H1 (cell line): ENCODE measurements around the gene NDUFAF8. TPM values are rescaled to one million over a fixed set of nuclear protein-coding genes. Genes with fewer than 3 reads are reported as not detected.

Experiments
- CTCF ChIA-PET: fragments of 300-600 bp; sonication (Branson Sonifier 250); formaldehyde crosslinking; loops from one replicate; lab custom pipeline; 2021; ENCODE audit not compliant: partially characterized antibody; lab: Charles Lee
- POLR2A ChIA-PET: fragments of 300-600 bp; sonication (Branson Sonifier 250); formaldehyde crosslinking; loops from one replicate; lab custom pipeline; 2021; ENCODE audit warnings: inconsistent platforms; ENCODE audit not compliant: partially characterized antibody; lab: Charles Lee
- DNase-seq, 2 experiments: peaks; one replicate each; pipeline versions ENCODE4 v3.0.0 to v3.0.0-alpha.2; 2010 to 2022; ENCODE audit warnings: low spot score in 2 of 2, low read depth in 1 of 2, mixed read lengths in 1 of 2
- FAIRE-seq: peaks from 2 replicates; lab custom pipeline; 2011; peaks lifted over from hg19 to GRCh38; lab: Jason Lieb, UNC
- H2AFZ ChIP-seq: 2 replicates; pipeline ENCODE4 v1.8.1; 2012; ENCODE audit warnings: low read length, inconsistent platforms
- H2AK5ac ChIP-seq: 2 replicates; pipeline ENCODE4 v1.6.1; 2013; ENCODE audit warnings: low read depth, low read length
- H2BK120ac ChIP-seq: replicated peaks from 2 replicates; pipeline ENCODE3; 2013; ENCODE audit warnings: low read depth, low read length, inconsistent platforms
- H2BK12ac ChIP-seq: 2 replicates; pipeline ENCODE4 v1.6.1; 2013; ENCODE audit warnings: low read depth, low read length
- H2BK15ac ChIP-seq: 2 replicates; pipeline ENCODE4 v1.6.1; 2013; ENCODE audit warnings: low read length
- H2BK20ac ChIP-seq: 2 replicates; pipeline ENCODE4 v1.6.1; 2013; ENCODE audit warnings: low read length
- H2BK5ac ChIP-seq: 2 replicates; pipeline ENCODE4 v1.6.1; 2013; ENCODE audit warnings: low read depth, low read length
- H3K14ac ChIP-seq: 2 replicates; pipeline ENCODE4 v1.6.1; 2013; ENCODE audit warnings: inconsistent platforms; ENCODE audit not compliant: insufficient read length
- H3K18ac ChIP-seq: 2 replicates; pipeline ENCODE4 v1.6.1; 2013; ENCODE audit warnings: low read length; ENCODE audit errors: extremely low read depth
- H3K23ac ChIP-seq: 2 replicates; pipeline ENCODE4 v1.6.1; 2013; ENCODE audit warnings: inconsistent platforms; ENCODE audit not compliant: insufficient read length
- H3K23me2 ChIP-seq: 2 replicates; pipeline ENCODE4 v1.6.1; 2013; ENCODE audit warnings: low read depth, low read length
- H3K27ac ChIP-seq: 2 replicates; pipeline ENCODE4 v1.6.1; 2011; ENCODE audit warnings: low read depth, low read length, inconsistent platforms
- H3K27me3 ChIP-seq, 4 experiments: replicated peaks in 1 of 4; 1 replicate in 1 of 4; 2 replicates in 3 of 4; pipeline versions ENCODE4 v1.6.1 to v1.8.1; 2011 to 2013; ENCODE audit warnings: low read length in 3 of 4, mild to moderate bottlenecking in 3 of 4, inconsistent platforms in 2 of 4, mixed read lengths in 2 of 4, moderate library complexity in 1 of 4; ENCODE audit not compliant: control insufficient read depth in 3 of 4, insufficient read depth in 3 of 4; ENCODE audit errors: extremely low read depth in 1 of 4
- H3K36me3 ChIP-seq, 4 experiments: 2 replicates each; pipeline versions ENCODE4 v1.6.1 to v1.8.1; 2011 to 2013; ENCODE audit warnings: mild to moderate bottlenecking in 4 of 4, low read length in 3 of 4, moderate library complexity in 2 of 4, control low read depth in 1 of 4, inconsistent platforms in 1 of 4; ENCODE audit not compliant: insufficient read depth in 4 of 4, control insufficient read depth in 2 of 4
- H3K4ac ChIP-seq: replicated peaks from 2 replicates; pipeline ENCODE3; 2013; ENCODE audit warnings: low read length, low read depth, mixed read lengths, inconsistent platforms; ENCODE audit not compliant: insufficient read length
- H3K4me1 ChIP-seq, 4 experiments: replicated peaks in 1 of 4; 1 replicate in 1 of 4; 2 replicates in 3 of 4; pipeline versions ENCODE4 v1.6.1 to v1.8.1; 2011 to 2013; ENCODE audit warnings: low read length in 3 of 4, inconsistent platforms in 2 of 4, mixed read lengths in 1 of 4; ENCODE audit not compliant: insufficient read depth in 4 of 4, control insufficient read depth in 3 of 4
- H3K4me2 ChIP-seq, 2 experiments: 2 replicates each; pipeline versions ENCODE4 v1.6.1 to v1.8.1; 2011 to 2013; ENCODE audit warnings: low read depth in 2 of 2, low read length in 2 of 2, control low read depth in 1 of 2, inconsistent platforms in 1 of 2, mild to moderate bottlenecking in 1 of 2; ENCODE audit not compliant: insufficient read depth in 1 of 2
- H3K4me3 ChIP-seq, 4 experiments: fragments of 200-600, 300-600 bp in 1 of 4; sonication (generic), shearing (Covaris generic), sonication (Bioruptor Twin) in 1 of 4; 2 replicates each; pipeline versions ENCODE4 v1.5.1 to v1.8.1; 2011 to 2016; ENCODE audit warnings: low read length in 4 of 4, low read depth in 3 of 4, control low read depth in 2 of 4, inconsistent platforms in 2 of 4, mild to moderate bottlenecking in 2 of 4, mixed read lengths in 1 of 4, moderate library complexity in 1 of 4; ENCODE audit not compliant: insufficient read depth in 2 of 4; ENCODE audit errors: extremely low read depth in 1 of 4
- H3K56ac ChIP-seq: replicated peaks from 2 replicates; pipeline ENCODE3; 2013; ENCODE audit warnings: low read depth, mild to moderate bottlenecking, mixed read lengths, low read length, inconsistent platforms; ENCODE audit not compliant: insufficient read length
- H3K79me1 ChIP-seq: 2 replicates; pipeline ENCODE4 v1.6.1; 2013; ENCODE audit warnings: low read depth, low read length, control low read depth
- H3K79me2 ChIP-seq, 2 experiments: 2 replicates each; pipeline versions ENCODE4 v1.6.1 to v1.8.1; 2012 to 2013; ENCODE audit warnings: low read length in 2 of 2, mild to moderate bottlenecking in 2 of 2, inconsistent platforms in 1 of 2; ENCODE audit not compliant: insufficient read depth in 2 of 2, control insufficient read depth in 1 of 2
- H3K9ac ChIP-seq, 4 experiments: replicated peaks in 1 of 4; 1 replicate in 1 of 4; 2 replicates in 3 of 4; pipeline versions ENCODE4 v1.6.1 to v1.8.1; 2011 to 2013; ENCODE audit warnings: low read depth in 3 of 4, low read length in 3 of 4, control low read depth in 2 of 4, mild to moderate bottlenecking in 2 of 4, moderate library complexity in 2 of 4, inconsistent platforms in 1 of 4; ENCODE audit errors: extremely low read depth in 1 of 4
- H3K9me3 ChIP-seq, 2 experiments: 2 replicates each; pipeline versions ENCODE4 v1.6.1 to v1.8.1; 2012 to 2013; ENCODE audit warnings: mild to moderate bottlenecking in 2 of 2, moderate library complexity in 2 of 2, control low read depth in 1 of 2, inconsistent platforms in 1 of 2, low read depth in 1 of 2, low read length in 1 of 2, mixed read lengths in 1 of 2; ENCODE audit not compliant: insufficient read depth in 2 of 2
- H4K20me1 ChIP-seq, 2 experiments: replicated peaks in 1 of 2; 2 replicates each; pipeline versions ENCODE3 to v1.8.1; 2011 to 2013; ENCODE audit warnings: inconsistent platforms in 2 of 2, low read length in 2 of 2, mild to moderate bottlenecking in 1 of 2; ENCODE audit not compliant: insufficient read depth in 2 of 2, control insufficient read depth in 1 of 2
- H4K5ac ChIP-seq: 2 replicates; pipeline ENCODE4 v1.6.1; 2013; ENCODE audit warnings: low read length, low read depth, mixed read lengths, inconsistent platforms; ENCODE audit not compliant: insufficient read length
- H4K8ac ChIP-seq: 2 replicates; pipeline ENCODE4 v1.8.0; 2013; ENCODE audit warnings: mild to moderate bottlenecking, moderate library complexity, low read length, inconsistent platforms; ENCODE audit not compliant: insufficient read depth; ENCODE audit errors: extremely low read depth
- H4K91ac ChIP-seq: replicated peaks from 2 replicates; pipeline ENCODE3; 2013; ENCODE audit warnings: low read length, mixed read lengths, inconsistent platforms; ENCODE audit not compliant: insufficient read length
- ZNF274 ChIP-seq: IDR thresholded peaks from 2 replicates; pipeline ENCODE4 v1.7.0; 2012; ENCODE audit warnings: low read length, borderline replicate concordance; ENCODE audit errors: extremely low read depth
- WGBS, 2 experiments: shearing (Covaris generic) in 1 of 2; methylation state at CpG; one replicate each; pipeline versions ENCODE4 v1.1.6 to v1.1.7; 2013 to 2015; ENCODE audit warnings: low lambda C conversion rate in 2 of 2, mixed read lengths in 2 of 2, inconsistent platforms in 1 of 2, low coverage in 1 of 2, missing lambda C conversion rate in 1 of 2; ENCODE audit not compliant: insufficient replicate concordance in 2 of 2, insufficient coverage in 1 of 2, insufficient read length in 1 of 2; ENCODE audit errors: extremely low coverage in 1 of 2, missing lambda C conversion rate in 1 of 2; 5-methylcytosine and 5-hydroxymethylcytosine counted together
- polyA plus RNA-seq, 7 experiments: library from polyadenylated mRNA; depleted of rRNA in 3 of 7; stranded (reverse) in 5 of 7; unstranded in 2 of 7; fragments of >200 nt in 5 of 7; fragments of 200-250 nt in 2 of 7; gene quantifications; 1 replicate in 5 of 7; 2 replicates in 1 of 7; 4 replicates in 1 of 7; pipeline versions ENCODE4 v1.2.1 to v1.2.3, GENCODE V29; 2011 to 2013; ENCODE audit warnings: missing spikeins in 2 of 7, mixed read lengths in 2 of 7
- total RNA-seq: library from RNA; stranded (reverse); fragmentation: NEBNext Ultra II Directional; extraction: Animal tissue kit (Norgen Biotek cat#: 25700); gene quantifications from 2 replicates; pipeline ENCODE4 v1.2.1, GENCODE V29; 2021

Gene NDUFAF8
- total and polyA plus RNA-seq, 2 of the 8 experiments (the other 6 are each of a cell fraction or from before 2014, with no cell fraction given): 48.9 to 91.1 TPM

GRCh38 chr17:81221842-81222619 lies 17.1 kb upstream of the NDUFAF8 start:
- H2AFZ ChIP-seq: no peak overlapping the region

More at GRCh38 chr17:81221842-81222619, 17.1 kb upstream of the NDUFAF8 start:
- Histone ChIP-seq H3K27me3 (peaks cover 0 to 2% (median 0%) of the 10 kb centered on the region in 4 experiments; a peak in 2 of 7 replicates), H4K91ac (no peak overlapping the region), H2BK12ac (no peak overlapping the region), H3K4me3 (peak overlapping the region; percentile 74 to 98 (median 76)), H2BK120ac (no peak overlapping the region), H3K23ac (no peak overlapping the region), H3K23me2 (peaks cover 12% of the 10 kb centered on the region; the same call in 1 of the 2 replicates), H3K4me2 (peak overlapping the region; percentile 87 to 90), H3K79me1 (peaks cover 18% of the 10 kb centered on the region), H3K9me3 (no peaks in the 10 kb centered on the region), H3K18ac (no peak overlapping the region), H3K14ac (no peak overlapping the region), H3K4me1 (peaks cover 0 to 12% (median 9%) of the 10 kb centered on the region in 4 experiments; a peak in 5 of 7 replicates), H4K5ac (no peak overlapping the region), H3K79me2 (peaks cover 0 to 15% of the 10 kb centered on the region in 2 experiments; a peak in 1 of 4 replicates), H3K9ac (peak overlapping the region in 3 of 4 experiments; percentile 34 to 58 (median 44); a peak in 5 of 7 replicates), H3K36me3 (peaks cover 0 to 5% (median 0%) of the 10 kb centered on the region in 4 experiments; a peak in 1 of 8 replicates), H3K4ac (peak overlapping the region; percentile 53), H2AK5ac (no peak overlapping the region), H4K8ac (no peak overlapping the region), H2BK5ac (no peak overlapping the region), H3K27ac (no peak overlapping the region), H2BK20ac (no peak overlapping the region), H3K56ac (no peak overlapping the region), H2BK15ac (no peak overlapping the region), H4K20me1 (peaks cover 4 to 10% of the 10 kb centered on the region in 2 experiments)
- no peak for FAIRE-seq
- ChIA-PET CTCF (interaction anchor here (0.6 to 1.5 kb wide), 7 partner anchors 8 to 411 kb away, joined by 3 read pairs; partner anchors contain the start of genes NDUFAF8 and TEPSIN), POLR2A (interaction anchor here (0.8 to 2.8 kb wide), 6 partner anchors 15 to 26 kb away, joined by 3 to 18 read pairs (median 4); partner anchors contain the start of genes NDUFAF8 and TEPSIN)
- no peak for TF ChIP-seq ZNF274
- DNase-seq: no peak
- 47% methylated on average over 16 of the region's 24 CpGs; no CpG with 5 or more reads in 1 of the 2 experiments for WGBS, 2 experiments
